ENCODE measurements around the gene PRKCQ.

The PRKCQ gene

GRCh38 chr10:6379015-6379776, 200.9 kb downstream of the PRKCQ start:
- POLR2A ChIA-PET: no interaction called here
- no peak for DNase-seq (ENCODE audit: extremely low spot score)
- TF ChIP-seq LEF1 (IDR thresholded peaks at IDR 0.05; ENCODE audit: borderline replicate concordance) (no peak), HDGF (IDR thresholded peaks at IDR 0.05; ENCODE audit: borderline replicate concordance) (no peak)
- CTCF ChIA-PET: no interaction called here

Measured in HEK293T (cell line).